GM23248 (cell line): Measurements from ENCODE around the gene RTTN.

Source experiments
- EZH2 ChIP-seq: fragments of 200-600 bp; sonication (generic); IDR thresholded peaks from 2 replicates; pipeline ENCODE4 v1.6.1; 2018; ENCODE audit warnings: antibody characterized with exemption, mild to moderate bottlenecking; ENCODE audit not compliant: insufficient read depth, poor library complexity, severe bottlenecking
- EZH2phosphoT487 ChIP-seq: fragments of 200-600 bp; sonication (generic); IDR thresholded peaks from 2 replicates; pipeline ENCODE4 v1.6.1; 2018; ENCODE audit warnings: antibody characterized with exemption, moderate library complexity, mild to moderate bottlenecking, low read depth; ENCODE audit not compliant: insufficient read depth

DNA sequence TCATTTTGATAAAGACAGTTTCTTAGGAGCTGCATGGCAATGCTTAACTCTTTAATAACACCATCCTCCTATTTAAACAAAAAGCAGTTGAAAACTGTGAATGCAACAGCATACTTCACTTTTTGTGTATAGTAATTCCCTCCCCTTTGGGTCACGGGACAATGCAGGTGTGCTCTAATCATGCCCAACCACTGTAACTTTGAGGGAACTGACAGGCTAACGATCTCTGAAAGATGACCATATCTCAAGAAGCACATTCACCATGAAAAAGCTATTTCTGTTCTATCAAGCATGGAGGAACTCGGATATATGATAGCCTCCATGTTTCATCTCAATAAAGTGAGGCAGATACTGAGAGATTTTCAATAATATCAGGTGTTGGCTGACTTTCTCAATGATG is 176.8 kb downstream of the RTTN start:
- TF ChIP-seq EZH2 (no peak), EZH2phosphoT487 (no peak)
